ENCODE results near the gene SLFN12.

GRCh38 chr17:35460354-35460851 lies 28.1 kb upstream of the SLFN12 start:
- TF ChIP-seq CTCF (conservative IDR thresholded peaks at IDR 0.05; ENCODE audit: low read length) (no peak), EZH2phosphoT487 (IDR thresholded peaks at IDR 0.05; ENCODE audit: borderline replicate concordance, low read depth, low read length) (no peak)
